Measurements from ENCODE around the gene ASAH2. TPM values are rescaled to one million over a fixed set of nuclear protein-coding genes. Genes with fewer than 3 reads are reported as not detected.

The ASAH2 gene
- total and polyA plus RNA-seq, 7 donors: under 0.01 to 4.9 (median 0.41) TPM; not detected in 1

- H3K36me3 ChIP-seq: no peaks in the 10 kb centered on the region
- no peaks in the 10 kb centered on the region for H3K27me3 ChIP-seq
- H3K27ac ChIP-seq: no peak overlapping the region
- TF ChIP-seq POLR2AphosphoS5 (IDR thresholded peaks at IDR 0.05) (no peak), CTCF (IDR thresholded peaks at IDR 0.05) (no peak), EP300 (IDR thresholded peaks at IDR 0.05) (no peak), POLR2A (IDR thresholded peaks at IDR 0.05) (no peak)
- no peaks in the 10 kb centered on the region for H3K9me3 ChIP-seq
- H3K4me1 ChIP-seq: no peaks in the 10 kb centered on the region
- intact Hi-C loops (cut with DNase I): no loop called here
- DNase-seq: no peak
- WGBS, 2 donors: 12 to 42% methylated on average over 4 of the region's 4 CpGs
- no peak overlapping the region for H3K4me3 ChIP-seq
Observed at GRCh38 chr10:50234486-50234885, 16.8 kb downstream of the ASAH2 start.

DNA sequence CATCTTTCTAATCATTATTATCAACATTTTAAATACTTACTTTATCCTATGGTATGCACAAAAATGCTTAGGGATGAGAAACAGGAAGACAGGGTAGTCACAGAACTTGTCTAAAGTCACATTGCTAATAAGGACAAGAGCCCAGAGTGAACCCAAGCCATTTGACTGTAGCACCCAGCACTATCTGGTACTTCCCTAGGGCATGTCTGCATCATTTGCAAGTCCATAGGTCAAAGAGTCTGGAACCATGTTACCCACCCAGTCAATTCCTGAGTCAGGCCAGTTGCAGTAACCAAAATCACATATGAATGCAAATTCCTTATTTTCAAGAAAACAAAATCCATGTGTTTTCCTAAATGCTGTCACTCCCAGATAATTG lies 19.1 kb downstream of the ASAH2 start:
- Histone ChIP-seq H3K27ac (no peak overlapping the region), H3K36me3 (no peaks in the 10 kb centered on the region), H3K9me3 (no peaks in the 10 kb centered on the region), H3K4me1 (no peaks in the 10 kb centered on the region), H3K27me3 (no peaks in the 10 kb centered on the region), H3K4me3 (no peak overlapping the region)
- DNase-seq: no peak
- intact Hi-C loops (cut with DNase I): no loop called here
- TF ChIP-seq EP300 (IDR thresholded peaks at IDR 0.05) (no peak), POLR2AphosphoS5 (IDR thresholded peaks at IDR 0.05) (no peak), CTCF (IDR thresholded peaks at IDR 0.05) (no peak), POLR2A (IDR thresholded peaks at IDR 0.05) (no peak)

- no peak for TF ChIP-seq POLR2A (IDR thresholded peaks at IDR 0.05)
- H3K36me3 ChIP-seq: no peaks in the 10 kb centered on the region
Observed at GRCh38 chr10:50231515-50232260, 19.6 kb downstream of the ASAH2 start.

GRCh38 chr10:50229460-50229859 lies 21.9 kb downstream of the ASAH2 start:
- Histone ChIP-seq H3K36me3 (no peaks in the 10 kb centered on the region), H3K9me3 (no peaks in the 10 kb centered on the region), H3K27ac (no peak overlapping the region), H3K4me1 (no peaks in the 10 kb centered on the region), H3K27me3 (no peaks in the 10 kb centered on the region), H3K4me3 (no peak overlapping the region)
- intact Hi-C loops (cut with DNase I): no loop called here
- TF ChIP-seq POLR2A (IDR thresholded peaks at IDR 0.05) (no peak), CTCF (IDR thresholded peaks at IDR 0.05) (no peak), POLR2AphosphoS5 (IDR thresholded peaks at IDR 0.05) (no peak), EP300 (IDR thresholded peaks at IDR 0.05) (no peak)
- 94% methylated on average over 1 of the region's 1 CpG for WGBS, 2 donors
- no peak for DNase-seq

More at GRCh38 chr10:50231515-50232260, 19.6 kb downstream of the ASAH2 start:
- intact Hi-C loops (cut with DNase I): no loop called here
- no peaks in the 10 kb centered on the region for H3K4me1 ChIP-seq
- H3K27ac ChIP-seq: no peak overlapping the region
- DNase-seq: no peak
- H3K9me3 ChIP-seq: no peaks in the 10 kb centered on the region
- H3K4me3 ChIP-seq: no peak overlapping the region
- H3K27me3 ChIP-seq: no peaks in the 10 kb centered on the region

DNA sequence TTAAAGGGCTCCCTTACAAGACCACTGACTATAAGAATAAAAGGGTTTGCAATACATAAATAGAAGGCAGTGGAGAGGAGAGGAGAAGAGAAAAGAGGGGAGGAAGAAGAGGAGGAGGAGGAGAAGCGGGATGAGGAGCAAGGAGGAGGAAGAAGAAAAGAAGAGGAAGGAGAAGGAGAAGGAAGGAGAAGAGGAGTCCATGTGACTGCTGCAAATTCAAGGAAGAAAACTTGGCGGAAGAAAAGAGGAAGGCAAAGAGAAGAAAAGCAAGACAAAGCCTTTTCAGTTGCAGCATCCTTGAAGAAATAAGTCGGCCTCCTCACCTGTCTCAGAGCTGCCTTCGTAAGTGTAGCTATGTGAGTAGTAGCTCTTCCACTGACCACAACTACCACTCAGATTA lies 22.6 kb downstream of the ASAH2 start:
- Histone ChIP-seq H3K36me3 (no peaks in the 10 kb centered on the region), H3K27me3 (no peaks in the 10 kb centered on the region), H3K4me3 (no peak overlapping the region), H3K9me3 (no peaks in the 10 kb centered on the region), H3K4me1 (no peaks in the 10 kb centered on the region), H3K27ac (no peak overlapping the region)
- DNase-seq: no peak
- intact Hi-C loops (cut with DNase I): no loop called here
- WGBS, 2 donors: 65 to 90% methylated on average over 4 of the region's 4 CpGs
- no peak for TF ChIP-seq CTCF (IDR thresholded peaks at IDR 0.05)
- no peak for TF ChIP-seq POLR2AphosphoS5 (IDR thresholded peaks at IDR 0.05)
- TF ChIP-seq EP300 (IDR thresholded peaks at IDR 0.05): no peak
- TF ChIP-seq POLR2A (IDR thresholded peaks at IDR 0.05): no peak
